ENCODE data around the gene CNTN4.

The CNTN4 gene

DNA sequence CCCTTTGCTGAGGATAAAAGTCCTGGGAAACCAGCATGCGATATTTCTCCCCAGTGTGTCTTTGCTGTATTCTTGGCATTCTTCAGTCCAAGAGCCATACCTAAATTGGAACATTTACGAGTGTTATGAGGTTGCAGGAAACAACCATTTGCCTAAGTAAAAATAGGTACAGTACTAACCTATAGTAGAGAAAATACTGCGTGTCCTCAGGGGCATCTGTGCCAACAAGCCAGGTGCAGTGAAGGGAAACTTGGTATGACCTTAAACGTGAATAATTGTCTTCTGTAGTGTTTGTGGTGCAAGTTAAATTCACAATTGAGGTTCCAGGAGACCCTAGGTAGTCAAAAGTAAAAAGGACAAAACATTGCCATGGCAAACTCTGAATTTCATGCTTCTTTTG is 999.3 kb downstream of the CNTN4 start:
- no peak for DNase-seq (ENCODE audit: low read depth in 2 of 2)

DNA sequence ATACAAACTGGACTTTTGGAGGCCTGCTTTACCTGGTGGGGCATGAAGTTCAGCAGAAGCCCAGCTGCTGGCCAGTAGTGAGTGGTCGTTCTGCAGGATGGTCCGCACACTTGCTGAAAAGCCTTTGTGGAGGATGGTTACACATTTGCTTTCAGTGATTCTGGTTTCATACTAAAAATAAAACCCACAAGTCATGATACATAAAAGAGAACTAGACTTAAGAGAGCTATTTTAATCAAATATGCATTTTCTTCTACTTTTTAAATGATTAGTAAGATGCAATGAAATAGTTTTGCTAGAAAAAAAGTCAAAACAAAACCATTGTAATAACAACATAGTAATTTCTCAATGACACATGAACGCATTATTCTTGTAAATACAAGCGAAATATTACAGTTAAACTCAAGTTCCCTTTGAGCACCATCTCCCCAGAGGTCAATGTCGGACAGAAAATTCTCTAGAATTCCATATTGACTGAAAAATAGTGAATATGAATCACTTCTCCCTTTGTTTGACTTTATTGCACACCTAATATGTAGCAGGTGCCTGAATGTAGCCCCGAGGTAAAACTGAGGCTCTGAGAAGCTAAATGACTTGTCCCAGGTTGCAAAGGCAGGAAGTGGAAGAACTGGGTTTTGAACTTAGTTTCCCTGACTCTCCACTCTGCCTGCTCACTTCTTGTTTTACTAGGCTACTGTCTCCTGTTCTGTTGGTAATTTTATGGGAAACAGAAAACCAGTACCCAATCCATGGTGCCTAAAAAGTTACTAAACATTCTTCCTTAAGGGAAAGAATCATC is 1003.2 kb downstream of the CNTN4 start:
- no peak for DNase-seq (ENCODE audit: low read depth in 2 of 2)

DNA sequence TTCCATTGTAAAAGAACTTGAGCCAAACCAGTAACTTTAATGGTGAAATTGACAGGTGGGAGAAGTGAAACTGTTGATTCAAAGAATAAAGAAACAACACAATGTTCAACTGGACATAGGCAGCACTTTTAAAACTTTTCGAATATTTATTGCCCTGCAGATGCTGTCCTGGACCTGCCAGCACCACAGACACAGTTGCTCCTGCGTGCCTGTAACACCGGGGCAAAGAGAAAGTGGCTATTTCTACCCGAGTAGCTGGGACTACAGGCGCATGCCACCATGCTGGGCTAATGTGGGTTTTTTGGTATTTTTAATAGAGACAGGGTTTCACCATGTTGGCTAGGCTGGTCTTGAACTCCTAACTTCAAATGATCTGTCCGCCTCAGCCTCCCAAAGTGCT is 1004.1 kb downstream of the CNTN4 start:
- no peak for DNase-seq (ENCODE audit: low read depth in 2 of 2)

DNA sequence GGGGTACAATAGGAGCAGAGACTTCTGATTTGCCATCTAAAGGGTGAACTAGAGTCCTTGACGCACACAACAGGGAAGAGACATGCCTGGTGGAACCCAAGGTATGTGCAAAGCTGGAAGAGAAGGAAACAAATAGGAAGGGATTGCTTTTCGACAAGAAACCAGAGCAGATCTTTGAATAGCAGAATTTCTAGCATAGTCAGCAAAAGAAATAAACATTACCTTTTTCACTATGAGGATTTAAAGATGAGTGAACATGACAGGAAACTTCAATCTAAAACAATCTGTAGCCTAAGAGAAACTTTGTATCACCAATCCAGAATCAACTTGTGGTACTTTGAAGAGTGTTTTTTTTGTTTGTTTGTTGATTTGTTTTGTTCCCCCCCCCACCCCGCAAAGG is 1006.6 kb downstream of the CNTN4 start:
- DNase-seq (ENCODE audit: low read depth in 2 of 2): no peak

DNA sequence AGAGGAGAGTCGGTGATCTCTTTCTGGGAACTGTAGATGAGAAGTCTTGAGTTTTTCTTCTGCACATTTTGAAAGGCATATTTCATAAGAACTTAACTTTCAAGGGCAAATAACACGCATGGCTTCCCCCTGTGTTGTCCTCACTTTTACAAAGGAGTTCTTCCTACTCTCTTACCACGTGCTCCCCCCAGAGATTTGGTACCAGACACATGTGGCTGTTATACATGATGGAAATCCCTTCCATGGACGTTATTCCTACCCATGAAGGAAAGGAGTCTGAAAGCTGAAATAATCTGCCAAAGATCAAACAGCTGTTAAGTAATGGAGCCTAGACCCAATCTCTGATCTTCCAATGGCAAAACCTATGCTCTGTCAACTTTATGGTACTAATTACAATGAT is 1007.1 kb downstream of the CNTN4 start:
- no peak for DNase-seq (ENCODE audit: low read depth in 2 of 2)

DNA sequence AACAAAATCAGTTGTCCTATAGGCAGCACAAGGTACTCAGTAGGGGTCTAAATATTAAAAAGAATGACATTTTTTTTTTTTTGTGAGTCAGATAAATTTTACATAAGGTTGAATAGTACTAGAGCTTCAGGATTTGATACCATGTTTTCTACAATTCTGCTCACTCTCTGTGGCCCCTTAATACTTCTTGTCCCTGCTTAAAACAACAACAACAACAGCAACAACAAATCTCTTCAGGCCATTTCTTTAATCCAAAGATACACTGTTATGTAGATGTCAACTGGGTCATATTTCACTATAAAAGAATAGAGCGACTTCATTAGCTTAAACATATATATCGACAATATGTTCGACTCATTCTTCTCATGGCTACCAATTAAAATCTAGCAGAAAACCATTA is 1008.5 kb downstream of the CNTN4 start:
- DNase-seq (ENCODE audit: low read depth in 2 of 2): no peak
